Ascending aorta (tissue), 2 donors: ENCODE measurements around the gene RPL4. TPM values are rescaled to one million over a fixed set of nuclear protein-coding genes. Genes with fewer than 3 reads are reported as not detected.

Experiments used
- DNase-seq, 2 donors: peaks; one replicate each; pipeline ENCODE4 v3.0.0-alpha.2; 2019; ENCODE audit warnings: low spot score in 2 of 2
- H3K27ac ChIP-seq, 2 donors: fragments of 200-600 bp; sonication (generic); one replicate each; pipeline ENCODE4 v1.5.1; 2016 to 2017; ENCODE audit warnings: mild to moderate bottlenecking in 1 of 2
- H3K27me3 ChIP-seq: fragments of 200-600 bp; sonication (generic); one replicate; pipeline ENCODE4 v1.5.1; 2017
- H3K36me3 ChIP-seq, 2 donors: fragments of 200-600 bp; sonication (generic); one replicate each; pipeline ENCODE4 v1.5.1; 2016
- H3K4me1 ChIP-seq, 2 donors: fragments of 200-600 bp; sonication (generic); one replicate each; pipeline ENCODE4 v1.5.1; 2016 to 2017; ENCODE audit warnings: mild to moderate bottlenecking in 1 of 2
- H3K4me3 ChIP-seq, 2 donors: fragments of 200-600 bp; sonication (generic); one replicate each; pipeline ENCODE4 v1.5.1; 2016 to 2017; ENCODE audit warnings: mild to moderate bottlenecking in 1 of 2
- H3K9me3 ChIP-seq, 2 donors: fragments of 200-600 bp; sonication (generic); one replicate each; pipeline ENCODE4 v1.5.1; 2016
- CTCF ChIP-seq, 3 experiments: fragments of 200-600 bp in 2 of 3; fragments of 450-650 bp in 1 of 3; sonication (generic) in 2 of 3; IDR thresholded peaks; one replicate each; pipeline ENCODE4 v1.5.1; 2016 to 2019; ENCODE audit warnings: antibody characterized with exemption in 3 of 3, mild to moderate bottlenecking in 1 of 3, moderate library complexity in 1 of 3
- intact Hi-C: fragments of 100-400 bp; cut with DNase I; formaldehyde crosslinking; loops from one replicate; pipeline ENCODE4 v1.15.1; 2023
- total RNA-seq: library from RNA; depleted of rRNA; stranded (reverse); fragments of >200 nt; gene quantifications from one replicate; pipeline ENCODE4 v1.1.0, GENCODE V29; 2016

The RPL4 gene
- total RNA-seq = 2,799 TPM

GRCh38 chr15:66504563-66505429, at the start of gene RPL4, which contains the start of gene ZWILCH:
Gene RPL4 (minus strand): TSS chr15:66504855. CDS start chr15:66504790, 65 bp downstream.
Gene ZWILCH (plus strand): TSS chr15:66505326. CDS start chr15:66505339, 13 bp downstream.
- DNase-seq = peak; percentile 22 to 89
- Histone ChIP-seq H3K27me3 (no peaks in the 10 kb centered on the region), H3K9me3 (no peaks in the 10 kb centered on the region), H3K27ac (peak within 1 kb of the TSS; percentile 93 to 96), H3K4me3 (peak within 1 kb of the TSS; percentile 82 to 87), H3K36me3 (peaks cover 33 to 35% of the 10 kb centered on the region in 2 donors), H3K4me1 (peaks cover 9 to 21% of the 10 kb centered on the region in 2 donors)
- no peak for TF ChIP-seq CTCF (IDR thresholded peaks at IDR 0.05)
- intact Hi-C loops = loop anchor here (1.0 to 10.0 kb wide), 6 partner anchors 7 to 712 kb away; partner anchors contain the start of genes DENND4A, MAP2K1, SMAD6 and SNAPC5

- TF ChIP-seq CTCF (IDR thresholded peaks at IDR 0.05) = no peak
- no peak for DNase-seq
- Histone ChIP-seq H3K27ac (no peak overlapping the region), H3K4me1 (no peaks in the 10 kb centered on the region), H3K9me3 (no peaks in the 10 kb centered on the region), H3K36me3 (peaks cover 3 to 6% of the 10 kb centered on the region in 2 donors), H3K4me3 (no peak overlapping the region), H3K27me3 (no peaks in the 10 kb centered on the region)
- intact Hi-C loops = no loop called here
Measured at GRCh38 chr15:66545255-66545654, 40.6 kb upstream of the RPL4 start.

- Histone ChIP-seq H3K4me1 (no peaks in the 10 kb centered on the region), H3K27ac (no peak overlapping the region), H3K27me3 (no peaks in the 10 kb centered on the region), H3K36me3 (peaks cover 6 to 10% of the 10 kb centered on the region in 2 donors), H3K4me3 (no peak overlapping the region), H3K9me3 (no peaks in the 10 kb centered on the region)
- intact Hi-C loops = no loop called here
- TF ChIP-seq CTCF (IDR thresholded peaks at IDR 0.05) = no peak
- no peak for DNase-seq
Measured at GRCh38 chr15:66542896-66543295, 38.2 kb upstream of the RPL4 start.

- intact Hi-C loops = no loop called here
- H3K9me3 ChIP-seq = no peaks in the 10 kb centered on the region
- TF ChIP-seq CTCF (IDR thresholded peaks at IDR 0.05) = no peak
- H3K4me3 ChIP-seq = no peak overlapping the region
- no peaks in the 10 kb centered on the region for H3K4me1 ChIP-seq
- no peak for DNase-seq
- peaks cover 2 to 7% of the 10 kb centered on the region in 2 donors for H3K36me3 ChIP-seq
- no peaks in the 10 kb centered on the region for H3K27me3 ChIP-seq
- no peak overlapping the region for H3K27ac ChIP-seq
Measured at GRCh38 chr15:66535056-66535455, 30.4 kb upstream of the RPL4 start.

GRCh38 chr15:66524838-66525237, 20.2 kb upstream of the RPL4 start:
- no peaks in the 10 kb centered on the region for H3K27me3 ChIP-seq
- intact Hi-C loops = loop anchor here (5.0 kb wide), 1 partner anchor 122 kb away; no protein-coding TSS in a partner anchor
- no peak overlapping the region for H3K4me3 ChIP-seq
- H3K27ac ChIP-seq = no peak overlapping the region
- peaks cover 6 to 16% of the 10 kb centered on the region in 2 donors for H3K36me3 ChIP-seq
- no peaks in the 10 kb centered on the region for H3K9me3 ChIP-seq
- H3K4me1 ChIP-seq = no peaks in the 10 kb centered on the region
- TF ChIP-seq CTCF (IDR thresholded peaks at IDR 0.05) = no peak
- no peak for DNase-seq
